Measurements from ENCODE around the gene BANF1.

Gene BANF1

DNA sequence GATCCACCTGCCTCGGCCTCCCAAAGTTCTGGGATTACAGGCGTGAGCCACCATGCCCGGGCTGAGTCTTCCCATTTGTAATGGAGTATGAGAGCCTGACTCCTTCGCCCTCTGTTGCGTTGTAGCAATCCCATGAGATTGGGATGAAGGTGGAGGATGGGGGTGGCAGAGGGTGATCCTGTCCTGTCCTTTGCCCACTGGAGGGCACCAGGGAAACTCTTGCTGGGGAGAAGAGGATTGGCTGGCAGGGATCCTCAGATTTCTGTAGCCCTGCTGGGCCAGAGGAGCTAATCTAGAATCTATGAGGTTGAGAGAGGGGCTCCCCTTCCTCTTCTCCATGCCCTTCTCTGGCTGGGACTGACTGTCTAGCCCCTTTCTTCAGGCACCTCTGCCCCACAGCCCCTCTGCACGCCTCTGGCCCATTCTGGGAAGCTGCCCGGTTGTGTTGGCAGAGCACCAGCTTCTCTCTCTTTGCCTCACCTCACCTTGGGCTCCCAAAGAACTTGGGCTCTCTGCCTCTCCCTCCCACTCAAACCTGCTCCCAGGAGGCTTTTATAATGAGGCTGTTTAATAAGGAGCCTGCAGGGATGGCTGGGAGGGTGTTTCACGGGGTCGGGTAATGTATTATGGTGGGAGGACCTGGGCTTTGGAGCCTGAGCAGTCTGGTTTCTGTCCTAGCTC, 33.5 kb downstream of the BANF1 start:
- in situ Hi-C loops (cut with HindIII; ENCODE audit: low sequenced_read_pairs): no loop called here

GRCh38 chr11:66036334-66036710, 34.0 kb downstream of the BANF1 start:
- in situ Hi-C loops (cut with HindIII; ENCODE audit: low sequenced_read_pairs): no loop called here

DNA sequence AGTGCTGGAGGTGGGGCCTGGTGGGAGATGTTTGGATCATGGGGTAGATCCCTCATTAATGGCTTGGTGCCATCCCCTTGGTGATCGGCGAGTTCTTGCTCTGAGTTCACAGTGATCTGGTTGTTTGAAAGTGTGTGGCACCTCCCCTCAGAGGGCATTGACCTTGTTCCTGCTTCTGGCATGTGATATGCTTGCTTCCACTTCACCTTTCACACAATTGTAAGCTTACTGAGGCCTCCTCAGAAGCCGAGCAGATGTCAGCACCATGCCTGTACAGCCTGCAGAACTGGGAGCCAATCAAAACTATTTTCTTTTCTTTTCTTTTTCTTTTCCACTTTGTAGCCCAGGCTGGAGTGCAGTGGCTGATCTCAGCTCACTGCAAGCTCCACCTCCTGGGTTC, 35.0 kb downstream of the BANF1 start:
- in situ Hi-C loops (cut with HindIII; ENCODE audit: low sequenced_read_pairs): no loop called here

GRCh38 chr11:66039765-66040164, 37.5 kb downstream of the BANF1 start:
- in situ Hi-C loops (cut with HindIII; ENCODE audit: low sequenced_read_pairs): loop anchor here (5.0 kb wide), 1 partner anchor 52 kb away; no protein-coding TSS in a partner anchor

DNA sequence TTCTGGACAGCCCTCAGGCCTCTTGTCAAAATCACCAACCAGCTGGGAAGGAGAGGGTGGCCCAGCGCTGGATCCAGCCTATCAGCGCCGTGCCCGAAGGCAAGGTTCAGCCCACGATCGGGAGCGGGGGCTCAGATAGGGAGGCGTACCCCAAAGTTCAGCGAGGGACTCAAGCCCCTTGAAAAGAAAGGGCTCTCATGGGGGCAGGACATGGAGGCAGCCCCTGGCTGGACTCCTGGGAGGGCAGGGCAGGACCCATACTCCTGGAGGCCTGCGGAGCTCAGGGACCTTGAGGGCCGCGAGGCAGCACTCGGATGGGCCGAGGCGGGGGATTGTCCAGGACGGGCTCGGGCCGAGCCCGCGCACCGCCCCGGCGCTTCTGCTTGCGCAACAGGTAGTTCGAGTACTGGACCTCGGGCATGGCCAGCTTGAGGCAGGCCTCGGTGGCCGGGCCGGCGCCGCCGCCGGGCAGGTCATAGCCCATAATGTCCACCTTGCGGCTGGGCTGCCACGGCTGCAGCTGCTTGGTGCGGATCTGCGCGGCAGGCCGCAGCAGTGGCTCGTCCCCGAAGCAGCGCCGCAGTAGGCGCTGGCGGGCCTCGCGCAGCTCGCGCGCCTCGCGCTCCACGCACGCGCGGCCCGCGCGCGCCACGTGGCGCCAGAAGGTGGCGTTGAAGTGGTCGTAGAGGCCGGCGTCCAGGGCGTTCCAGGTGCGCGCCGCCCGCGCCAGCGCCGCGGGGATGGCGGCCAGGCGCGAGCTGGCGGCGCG, 40.1 kb downstream of the BANF1 start:
- in situ Hi-C loops (cut with HindIII; ENCODE audit: low sequenced_read_pairs): loop anchor here (5.0 kb wide), 1 partner anchor 55 kb away; no protein-coding TSS in a partner anchor

DNA sequence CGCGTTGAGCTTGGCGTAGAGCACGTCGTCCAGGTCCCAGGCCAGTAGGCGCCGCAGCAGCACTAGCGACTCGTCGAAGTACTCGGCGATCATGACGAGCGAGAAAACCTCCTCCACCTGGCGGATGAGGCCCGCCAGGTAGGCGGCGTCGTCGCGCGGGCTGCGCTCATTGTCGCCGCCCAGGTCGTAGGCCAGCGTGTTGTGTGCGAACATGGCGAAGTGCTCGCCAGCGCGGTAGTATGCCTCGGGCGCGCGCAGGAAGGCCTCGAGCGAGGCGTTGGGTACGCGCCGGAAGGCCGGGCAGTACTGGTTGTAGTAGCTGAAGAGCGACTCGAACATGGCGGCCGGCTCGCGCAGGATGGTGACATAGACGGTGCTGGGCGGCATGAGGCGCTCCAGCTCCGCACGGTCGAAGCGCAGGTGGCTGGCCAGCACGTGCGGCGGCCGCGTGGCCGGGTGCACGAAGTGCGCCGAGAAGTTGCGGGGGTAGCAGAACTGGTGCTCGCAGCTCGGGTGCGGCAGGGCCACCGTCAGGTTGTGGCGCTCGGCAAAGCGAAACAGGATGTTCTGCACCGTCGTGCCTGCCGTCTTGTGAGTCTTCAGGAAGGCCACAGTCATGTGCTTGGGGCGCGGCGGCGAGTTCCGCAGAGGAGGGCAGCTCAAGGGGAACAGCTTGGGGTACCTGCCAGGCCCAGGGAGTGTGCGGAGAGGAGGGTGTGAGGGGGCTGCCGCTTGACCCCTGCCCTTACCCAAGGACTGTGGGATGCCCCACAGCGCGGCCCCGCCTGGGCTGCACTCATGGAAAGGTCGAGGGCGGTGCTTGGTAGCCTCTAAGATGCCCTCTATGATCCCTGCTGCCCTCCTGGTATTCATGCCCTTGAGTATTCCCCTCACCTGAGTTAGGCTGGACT, 40.9 kb downstream of the BANF1 start:
- in situ Hi-C loops (cut with HindIII; ENCODE audit: low sequenced_read_pairs): loop anchor here (5.0 kb wide), 1 partner anchor 56 kb away; no protein-coding TSS in a partner anchor

DNA sequence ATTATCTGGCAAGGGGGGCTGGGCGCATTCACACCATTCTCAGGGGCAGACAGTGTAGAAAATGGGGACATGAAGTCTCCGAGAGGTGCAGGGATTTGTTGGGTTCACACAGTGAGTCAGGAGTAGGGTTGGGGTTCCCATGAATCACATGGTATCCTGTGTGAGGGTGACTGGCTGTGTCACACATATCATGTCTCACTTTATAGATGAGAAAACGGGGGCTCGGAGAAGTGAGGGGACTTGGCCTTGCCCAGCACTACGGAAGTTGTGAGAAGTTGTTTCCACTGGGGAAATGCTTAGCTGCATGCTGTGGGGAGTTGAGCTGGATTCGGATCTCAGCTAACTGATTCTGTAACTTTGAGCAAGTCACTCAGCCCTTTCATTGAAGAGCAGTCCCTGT, 42.5 kb downstream of the BANF1 start:
- in situ Hi-C loops (cut with HindIII; ENCODE audit: low sequenced_read_pairs): loop anchor here (5.0 kb wide), 1 partner anchor 57 kb away; no protein-coding TSS in a partner anchor

DNA sequence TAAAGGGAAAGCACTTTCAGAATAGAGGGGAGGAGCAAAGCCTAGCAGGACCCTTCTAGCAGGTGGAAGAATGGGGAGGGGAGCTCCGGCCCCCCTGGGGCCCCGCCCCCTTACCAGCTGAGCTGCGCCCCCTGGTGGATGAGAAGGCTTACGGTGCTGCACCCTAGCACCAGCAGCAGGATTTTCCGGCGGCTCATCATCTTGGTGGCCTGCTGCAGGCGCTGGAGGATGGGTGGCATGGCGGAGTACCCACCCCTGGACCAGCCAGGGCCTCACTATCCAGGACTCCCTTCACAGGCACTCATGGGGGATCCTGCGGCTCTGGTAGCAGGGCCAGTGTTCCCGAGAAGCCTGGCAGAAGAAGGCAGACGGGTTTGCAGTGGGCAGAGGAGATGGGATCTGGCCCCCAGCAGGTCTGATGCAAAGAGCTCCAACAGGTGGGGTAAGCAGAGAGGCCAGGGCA, 42.9 kb downstream of the BANF1 start:
- in situ Hi-C loops (cut with HindIII; ENCODE audit: low sequenced_read_pairs): no loop called here

GRCh38 chr11:66046901-66047300, 44.6 kb downstream of the BANF1 start:
- in situ Hi-C loops (cut with HindIII; ENCODE audit: low sequenced_read_pairs): no loop called here

GRCh38 chr11:66047541-66048365, 45.5 kb downstream of the BANF1 start:
- in situ Hi-C loops (cut with HindIII; ENCODE audit: low sequenced_read_pairs): no loop called here

DNA sequence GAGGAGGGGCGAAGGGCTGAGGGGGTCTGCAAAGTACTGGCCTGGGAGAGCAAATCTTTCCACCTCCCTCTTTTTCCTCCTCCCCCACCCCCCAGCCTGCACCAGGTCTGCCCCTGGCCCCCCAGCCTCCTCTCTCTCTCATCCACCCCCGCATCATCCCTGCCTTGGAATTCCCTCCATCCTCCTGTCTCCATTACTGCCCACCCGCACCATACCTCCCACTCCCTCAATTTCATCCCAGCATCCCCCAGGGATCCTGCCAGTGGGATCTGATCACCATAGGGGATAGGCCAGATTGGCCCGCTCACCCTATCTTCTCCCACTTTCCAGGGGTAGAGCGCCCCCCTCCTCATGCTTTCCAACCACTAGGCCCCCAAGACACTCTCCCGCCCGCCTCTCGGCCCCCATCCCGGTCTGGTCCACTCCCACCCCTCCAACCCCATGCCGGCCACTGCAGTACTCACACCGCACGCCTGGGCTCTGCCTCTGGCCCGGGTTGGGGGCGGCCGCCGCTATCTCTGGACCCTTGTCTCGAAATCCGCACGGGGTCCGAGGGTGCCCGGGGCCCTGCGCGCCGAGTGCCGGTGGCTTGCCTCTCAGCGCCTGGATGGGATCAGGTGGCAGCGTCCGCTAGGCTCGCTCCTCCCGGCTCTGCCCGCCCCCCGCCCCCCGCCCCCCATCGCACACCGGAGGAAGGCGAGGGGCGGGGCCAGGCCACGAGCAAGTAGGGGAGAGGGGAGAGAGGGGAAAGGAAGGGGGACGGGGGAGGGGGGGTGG, 46.4 kb downstream of the BANF1 start, which contains the start of gene GAL3ST3:
TSS of gene GAL3ST3 (minus strand) at position 615 of the 777 bp plus-strand sequence. CDS start 3,746 bp downstream, outside the sequence.
- in situ Hi-C loops (cut with HindIII; ENCODE audit: low sequenced_read_pairs): no loop called here

- in situ Hi-C loops (cut with HindIII; ENCODE audit: low sequenced_read_pairs): no loop called here
Observed at GRCh38 chr11:66050581-66051231, 48.4 kb downstream of the BANF1 start.

- in situ Hi-C loops (cut with HindIII; ENCODE audit: low sequenced_read_pairs): no loop called here
Observed at GRCh38 chr11:66051371-66051765, 49.1 kb downstream of the BANF1 start.

GRCh38 chr11:66051766-66052663, 49.7 kb downstream of the BANF1 start, which contains the start of gene SF3B2:
TSS of gene SF3B2 (plus strand) at chr11:66052364. CDS start at chr11:66052385, 21 bp downstream.
- in situ Hi-C loops (cut with HindIII; ENCODE audit: low sequenced_read_pairs): no loop called here

DNA sequence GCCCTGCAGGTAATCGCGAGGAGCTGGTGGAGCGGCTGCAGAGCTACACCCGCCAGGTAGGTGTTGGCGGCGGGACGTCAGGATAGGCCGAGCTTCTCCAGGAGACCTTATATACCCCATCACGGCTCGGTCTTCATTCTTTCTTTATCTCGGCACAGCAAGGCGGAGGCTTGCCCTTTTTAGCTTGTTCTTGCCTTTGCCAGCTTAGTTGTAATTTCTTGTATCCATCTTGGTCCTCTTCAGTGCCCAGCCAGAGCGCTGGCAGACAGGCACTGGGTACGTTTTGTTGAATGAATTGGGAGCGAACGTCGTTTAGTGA, 50.3 kb downstream of the BANF1 start:
- in situ Hi-C loops (cut with HindIII; ENCODE audit: low sequenced_read_pairs): no loop called here
